Measurements from ENCODE around the gene ADAMTS6.
"Not testable (repeated sequence)": the region's sequence is repeated elsewhere in the genome, so short reads cannot be mapped to it uniquely, and the experiment has no call there.

The ADAMTS6 gene

DNA sequence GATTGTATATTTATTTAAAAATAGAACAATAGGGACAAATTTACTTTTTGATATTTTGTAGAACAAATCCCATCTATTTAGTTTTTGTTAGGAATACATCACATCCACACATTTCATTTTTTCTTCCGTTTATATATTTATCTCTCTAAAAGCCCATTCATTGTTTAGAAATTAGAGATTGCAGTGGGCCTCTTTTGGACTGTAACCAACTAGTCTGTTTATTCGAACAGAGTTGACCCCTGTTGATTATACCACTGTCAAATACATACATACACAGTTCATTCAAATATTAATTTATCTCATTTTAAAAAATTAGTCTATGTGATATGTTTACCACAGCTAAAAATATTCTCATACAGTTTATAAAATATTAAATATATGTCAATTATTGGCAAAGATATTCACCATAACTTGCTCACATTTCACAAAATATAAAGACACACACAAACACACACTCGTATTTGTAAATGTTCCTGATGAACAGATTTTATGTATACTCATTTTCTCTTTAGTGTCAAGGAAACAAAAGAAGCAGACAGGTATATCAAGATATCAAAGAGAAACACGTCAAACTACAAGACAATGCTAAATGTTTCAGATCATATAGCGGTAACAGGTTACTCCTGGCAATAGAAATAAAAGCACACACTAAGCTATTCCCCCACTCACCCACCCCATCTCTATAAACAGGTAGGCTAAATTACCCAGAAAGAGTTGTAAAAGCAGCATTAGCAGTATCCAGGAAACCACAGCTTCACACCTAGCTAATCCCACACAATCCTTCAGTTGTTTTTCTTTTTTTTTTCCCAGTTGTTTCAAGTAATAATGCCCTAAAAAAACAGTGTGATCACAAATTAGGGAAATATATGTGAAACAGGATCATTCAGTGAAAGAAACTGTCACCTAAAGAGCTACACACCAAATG lies 283.9 kb downstream of the ADAMTS6 start:
- no peak for DNase-seq

DNA sequence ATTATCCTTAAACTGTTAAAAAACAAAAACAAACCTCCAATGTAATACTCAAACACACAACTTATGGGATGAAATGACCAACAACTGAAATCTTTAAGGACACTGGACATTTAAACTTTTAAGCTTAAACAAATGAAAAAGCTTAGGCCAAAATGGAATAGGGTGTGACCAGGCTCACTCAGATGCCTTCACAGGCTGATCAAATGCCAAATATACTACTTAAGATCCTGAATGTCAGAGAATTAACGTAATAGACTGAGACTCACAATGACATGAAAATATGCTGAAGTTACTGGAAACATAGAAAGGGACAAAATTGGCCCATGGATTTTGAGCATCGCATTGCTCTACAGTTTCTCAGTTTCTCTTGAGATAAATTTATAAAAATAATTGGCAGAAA lies 286.8 kb downstream of the ADAMTS6 start:
- DNase-seq, result no peak

DNA sequence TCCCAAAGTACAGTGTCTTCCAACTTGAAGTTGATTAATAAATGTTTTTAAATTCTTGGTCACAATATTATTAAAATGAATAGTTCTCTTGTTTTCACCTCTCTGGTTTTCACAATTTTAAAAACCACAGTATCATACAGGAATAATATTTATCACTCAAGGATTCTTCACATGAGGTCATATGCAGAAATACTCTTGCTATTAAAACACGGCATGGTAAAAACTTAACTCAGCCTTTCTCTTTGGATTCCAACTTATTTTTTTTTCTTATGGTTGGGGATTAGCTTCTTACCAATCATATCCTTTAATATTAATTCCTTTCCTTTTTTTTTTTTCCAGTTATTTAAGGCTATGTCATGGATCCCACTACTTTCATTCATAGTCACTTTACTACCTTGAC lies 289.4 kb downstream of the ADAMTS6 start:
- DNase-seq, result no peak

DNA sequence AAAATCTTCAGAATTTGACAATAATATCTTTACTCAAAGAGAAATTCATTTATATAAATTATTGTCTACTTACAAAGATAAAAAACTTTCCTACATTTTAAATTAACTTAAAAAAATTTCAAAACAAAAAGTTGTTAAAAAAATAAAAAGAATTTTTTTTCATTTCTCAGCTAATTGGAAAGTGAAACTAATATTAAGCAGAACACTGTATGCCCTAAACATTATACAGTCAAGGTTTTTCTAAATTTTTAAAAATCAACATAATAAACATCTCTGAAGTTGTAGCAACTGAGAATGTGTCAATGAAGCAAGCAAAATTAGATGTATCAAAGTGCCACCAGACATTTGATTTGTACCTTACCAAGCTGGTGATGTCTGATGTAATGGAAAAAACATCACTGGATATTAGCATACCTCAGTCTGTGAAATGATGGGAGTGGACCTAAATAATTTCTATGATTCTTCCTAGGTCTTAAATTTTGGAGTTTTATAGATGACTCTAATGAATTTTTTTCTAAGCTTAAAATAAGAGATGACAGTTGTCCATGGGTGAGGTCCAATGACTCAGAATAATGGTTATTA lies 290.1 kb downstream of the ADAMTS6 start:
- no peak for DNase-seq

DNA sequence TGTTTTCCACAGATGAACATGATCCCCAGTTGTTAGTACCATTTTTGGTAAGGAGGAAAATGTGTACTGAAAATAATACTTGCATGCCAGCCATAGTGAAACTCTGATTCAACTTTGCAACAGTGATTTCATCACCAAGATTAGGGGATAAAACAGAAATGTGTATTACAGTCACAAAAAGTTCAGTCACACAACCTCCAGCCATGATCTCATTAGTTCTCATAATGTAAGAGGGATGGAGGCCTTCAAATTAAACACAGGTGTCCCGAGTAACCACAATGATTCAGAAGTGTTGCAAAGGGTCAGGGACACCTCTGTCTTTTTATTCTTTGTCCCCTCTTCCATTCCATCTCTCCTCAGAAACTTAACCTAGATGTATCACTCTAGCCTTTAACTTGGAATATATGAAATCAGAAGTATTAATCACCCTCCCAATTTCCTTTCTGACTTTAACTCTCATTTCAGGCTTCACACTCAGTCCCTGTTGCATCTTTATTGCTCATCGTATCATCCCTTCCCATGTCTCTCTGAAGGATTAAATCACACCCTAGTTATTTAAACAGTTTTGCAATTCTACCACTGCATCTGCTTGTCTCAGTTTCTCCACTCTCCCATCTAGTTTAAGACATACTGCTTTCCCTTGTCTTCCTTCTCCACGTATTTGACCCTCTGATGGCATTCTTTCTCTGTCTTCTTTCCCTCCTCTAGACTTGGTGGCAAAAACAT lies 291.2 kb downstream of the ADAMTS6 start:
- no peak for DNase-seq

DNA sequence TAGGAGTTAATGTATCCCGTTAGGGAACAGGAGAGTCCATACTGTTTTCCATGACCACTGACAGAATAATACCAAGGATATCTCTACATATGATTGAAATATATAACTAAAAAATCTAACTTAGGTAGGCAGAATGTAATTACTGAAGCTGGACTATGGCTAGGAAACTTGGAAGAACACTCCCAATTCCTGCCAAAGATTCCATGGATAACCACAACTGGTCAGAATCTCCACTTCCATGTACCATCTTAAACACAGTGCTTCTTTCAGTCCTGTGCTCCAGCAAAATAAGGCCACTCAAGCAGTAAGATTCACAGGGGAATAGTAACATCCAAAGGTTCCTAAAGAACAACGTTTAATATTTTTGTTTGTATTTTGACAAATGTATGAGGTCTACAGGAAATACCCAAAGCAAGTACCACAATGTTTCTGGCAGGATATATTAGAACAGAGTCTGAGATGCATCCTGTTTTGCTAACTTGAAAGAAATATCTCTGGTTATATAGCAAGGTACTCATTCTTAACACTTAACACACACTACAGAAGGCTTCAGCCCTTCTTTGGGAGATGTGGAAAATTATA lies 295.0 kb downstream of the ADAMTS6 start:
- no peak for DNase-seq

DNA sequence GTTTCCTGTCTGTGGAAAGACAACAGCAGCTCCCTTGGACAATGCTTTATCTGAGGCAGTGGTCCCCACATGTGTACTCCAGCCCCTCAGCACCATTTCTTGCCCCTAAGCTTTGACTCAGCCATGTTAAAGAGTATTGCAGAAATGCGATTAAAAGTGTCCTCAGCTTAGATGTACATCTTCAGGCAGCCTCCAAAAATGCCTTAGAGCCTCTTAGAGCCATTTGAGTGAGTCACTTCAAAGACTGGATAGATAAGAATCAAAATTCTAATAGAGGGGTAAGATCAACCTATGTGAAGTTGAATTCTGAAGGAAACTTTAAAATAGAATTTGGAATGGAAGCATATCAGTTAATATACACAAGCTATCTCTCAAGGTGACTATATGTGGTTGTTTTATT lies 296.3 kb downstream of the ADAMTS6 start:
- DNase-seq, result no peak

DNA sequence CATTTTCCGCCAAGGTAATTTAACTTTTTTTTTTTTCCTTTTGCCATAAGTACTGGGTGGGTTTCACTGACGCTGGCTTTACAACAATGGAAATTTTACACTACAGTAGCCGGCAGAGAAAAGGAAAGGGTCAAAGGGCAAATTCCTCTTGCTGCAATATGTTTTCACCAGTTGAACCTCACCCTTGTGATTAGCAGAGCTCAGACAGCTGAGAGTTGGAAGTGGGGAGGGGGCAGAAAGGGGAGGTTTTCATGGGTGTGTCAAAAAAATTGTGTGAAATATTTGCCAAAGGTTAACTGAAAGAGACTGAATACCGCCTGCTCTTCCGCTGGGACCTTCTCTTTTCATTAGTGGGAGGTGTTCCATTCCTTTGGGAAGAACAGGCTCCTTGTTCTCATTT lies 296.9 kb downstream of the ADAMTS6 start:
- DNase-seq, result no peak

DNA sequence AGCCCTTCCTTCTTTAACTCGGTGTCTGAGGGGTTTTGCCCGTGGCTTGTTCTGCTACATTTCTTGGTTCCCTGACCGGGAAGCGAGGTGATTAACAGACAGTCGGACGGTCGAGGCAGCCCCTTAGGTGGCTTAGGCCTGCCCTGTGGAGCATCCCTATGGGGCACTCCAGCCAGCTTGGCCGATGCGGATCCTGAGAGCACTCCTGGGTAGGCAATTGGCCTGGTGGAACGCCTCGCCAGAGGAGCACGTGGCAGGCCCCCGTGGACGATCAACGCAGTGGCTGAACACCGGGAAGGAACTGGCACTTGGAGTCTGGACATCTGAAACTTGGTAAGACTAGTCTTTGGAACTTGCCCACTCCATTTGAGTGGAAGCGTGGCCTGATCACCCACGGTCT lies 307.5 kb downstream of the ADAMTS6 start:
- not testable (repeated sequence) for DNase-seq

DNA sequence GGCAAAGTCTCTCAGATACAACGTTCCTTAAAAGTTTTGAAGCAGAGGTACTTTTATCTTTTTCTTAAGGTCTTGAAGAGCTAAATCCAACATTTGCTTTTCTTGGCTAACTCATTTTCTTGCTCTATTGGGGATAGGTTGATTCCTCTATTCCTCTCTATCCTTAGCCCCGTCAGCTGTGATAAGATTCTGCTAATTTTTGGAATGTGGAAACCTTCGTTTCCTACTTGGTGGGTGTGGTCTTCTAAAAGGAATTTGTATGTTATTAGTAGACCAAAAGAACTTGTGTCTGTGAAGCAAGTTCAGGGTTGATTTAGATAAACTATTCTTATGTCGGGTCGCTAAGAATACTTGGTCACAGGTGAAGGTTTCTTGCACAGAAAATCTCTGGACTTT lies 308.6 kb downstream of the ADAMTS6 start:
- no peak for DNase-seq

DNA sequence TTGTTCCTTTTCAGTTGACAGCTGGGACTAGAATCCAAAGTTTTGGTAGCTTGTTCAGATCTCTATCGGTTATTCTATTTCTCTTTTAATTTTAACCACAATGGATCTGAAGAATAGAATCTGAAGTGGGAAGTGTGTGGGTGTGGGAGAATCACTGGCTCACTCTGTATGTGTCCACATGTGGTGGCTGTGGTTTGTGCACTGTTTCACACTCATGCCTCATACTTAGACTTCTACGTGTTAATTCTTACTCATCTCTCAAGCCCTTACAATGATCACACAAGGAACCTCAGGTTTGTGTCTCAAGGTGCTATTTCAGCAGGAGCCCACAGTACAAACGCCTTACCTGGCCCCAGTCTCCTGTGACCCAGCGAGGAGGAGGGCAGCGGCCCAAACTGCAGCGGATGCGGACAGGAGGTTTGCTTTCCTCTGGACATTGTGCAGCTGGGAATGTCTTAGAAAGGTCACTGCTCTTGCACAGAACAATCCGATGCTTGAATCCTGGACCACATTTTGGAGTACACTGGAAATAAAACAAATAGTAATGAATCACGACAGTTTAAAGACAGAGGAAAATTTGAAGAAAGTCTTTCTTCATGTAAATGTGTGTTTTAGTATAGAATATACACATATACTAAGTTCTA lies 309.1 kb downstream of the ADAMTS6 start:
- no peak for DNase-seq

DNA sequence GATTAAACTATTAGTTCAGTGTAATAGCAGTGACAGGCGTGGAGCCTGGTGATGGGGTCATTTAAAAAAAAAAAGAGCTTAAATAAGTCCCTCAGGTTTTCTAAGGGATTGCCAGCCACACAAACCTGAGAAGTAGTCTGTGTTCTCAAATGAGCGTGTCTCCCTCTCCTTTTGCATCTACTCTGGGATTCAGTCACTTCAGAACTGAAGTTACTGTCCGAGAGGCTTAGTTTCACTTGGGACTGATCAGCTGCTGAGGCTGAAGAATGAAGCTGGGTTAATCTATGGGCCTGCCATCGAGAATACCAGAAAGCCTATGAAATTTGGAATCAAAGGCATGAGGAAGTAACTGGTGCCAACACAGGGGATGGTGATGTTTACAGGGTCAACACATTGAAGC lies 310.1 kb downstream of the ADAMTS6 start:
- DNase-seq, result no peak

DNA sequence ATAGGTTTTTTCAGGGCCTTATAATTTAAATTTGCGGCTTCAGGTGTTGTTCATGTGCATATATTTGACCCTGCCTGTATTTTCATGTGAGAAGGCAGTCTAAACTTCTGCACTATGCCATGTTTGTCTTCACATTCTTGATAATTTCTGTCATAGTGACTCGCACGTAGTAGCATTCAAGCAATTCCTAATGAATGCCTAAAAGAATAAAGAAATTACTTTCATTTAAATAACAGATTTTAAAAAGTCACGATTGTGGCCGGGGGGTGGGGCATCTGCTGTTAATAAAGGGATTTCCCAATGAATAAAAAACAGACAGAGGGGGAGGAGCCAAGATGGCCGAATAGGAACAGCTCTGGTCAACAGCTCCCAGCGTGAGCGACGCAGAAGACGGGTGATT lies 318.0 kb downstream of the ADAMTS6 start:
- DNase-seq, result no peak

DNA sequence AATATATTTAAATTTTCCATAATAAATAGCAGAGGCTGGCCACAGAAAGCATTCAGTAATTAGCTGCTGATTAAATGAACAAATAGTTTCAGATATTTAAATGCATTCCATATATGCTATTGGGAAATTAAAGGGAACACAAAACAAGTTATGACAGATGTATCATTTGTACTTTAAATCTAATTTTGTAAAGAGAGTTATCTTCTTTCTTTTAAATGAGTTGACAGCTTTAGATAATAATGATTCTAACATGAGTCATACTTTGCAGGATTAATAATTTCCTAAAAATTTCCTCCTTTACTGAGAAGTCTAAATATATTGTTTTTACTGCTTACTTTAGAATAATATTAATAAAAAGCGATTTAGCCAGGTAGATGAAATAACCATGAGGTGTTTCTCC lies 320.1 kb downstream of the ADAMTS6 start:
- no peak for DNase-seq

DNA sequence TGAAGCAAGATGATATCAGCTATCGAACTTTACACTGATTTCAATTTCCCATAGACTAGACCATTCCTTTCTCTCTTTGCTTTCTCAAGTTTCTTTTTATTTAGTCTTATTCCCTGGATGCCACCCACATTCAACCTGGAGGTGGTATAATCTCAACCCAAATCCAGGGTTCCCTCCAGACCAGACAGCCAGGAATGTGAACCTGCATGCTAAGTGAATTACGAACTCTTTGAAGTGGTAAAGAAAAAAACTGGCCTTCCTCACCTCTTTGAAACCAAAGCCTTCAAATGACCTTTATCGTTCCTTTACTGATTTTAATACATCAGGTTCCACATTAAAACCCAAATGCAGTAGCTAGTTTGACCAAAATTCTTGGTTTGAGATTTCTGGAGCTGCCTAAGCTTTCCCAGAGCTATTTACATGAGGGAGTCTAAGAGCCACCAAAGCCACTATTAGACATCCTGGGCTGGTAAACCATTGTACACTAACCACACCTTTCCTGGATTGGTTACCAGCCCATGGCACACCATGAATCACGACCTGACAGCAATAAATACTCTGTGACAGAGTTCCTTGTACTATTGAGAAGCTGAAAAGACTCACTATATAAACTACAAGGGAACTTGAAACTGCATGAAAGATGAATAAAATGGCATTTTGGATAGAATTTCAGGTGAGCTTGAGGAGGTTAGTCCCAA lies 323.7 kb downstream of the ADAMTS6 start:
- DNase-seq, result no peak

DNA sequence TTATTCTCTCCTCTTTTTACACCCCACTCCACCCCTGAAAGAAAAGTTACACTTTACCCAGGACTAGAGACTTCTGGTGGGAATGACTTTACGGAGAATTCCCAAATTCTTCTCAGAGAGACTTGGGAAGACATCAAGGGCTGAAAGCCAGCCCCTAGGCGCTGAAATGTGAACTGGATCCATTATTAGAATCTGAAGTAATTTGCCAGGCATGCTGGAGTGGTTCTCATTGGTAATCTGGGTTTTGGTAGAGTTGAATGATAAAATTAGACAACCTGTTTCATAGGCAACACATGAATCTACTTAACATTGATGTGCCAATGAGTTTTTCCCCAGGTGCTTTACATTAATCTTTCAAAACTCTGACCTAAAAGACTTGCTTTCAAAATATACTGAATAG lies 324.8 kb downstream of the ADAMTS6 start:
- no peak for DNase-seq

DNA sequence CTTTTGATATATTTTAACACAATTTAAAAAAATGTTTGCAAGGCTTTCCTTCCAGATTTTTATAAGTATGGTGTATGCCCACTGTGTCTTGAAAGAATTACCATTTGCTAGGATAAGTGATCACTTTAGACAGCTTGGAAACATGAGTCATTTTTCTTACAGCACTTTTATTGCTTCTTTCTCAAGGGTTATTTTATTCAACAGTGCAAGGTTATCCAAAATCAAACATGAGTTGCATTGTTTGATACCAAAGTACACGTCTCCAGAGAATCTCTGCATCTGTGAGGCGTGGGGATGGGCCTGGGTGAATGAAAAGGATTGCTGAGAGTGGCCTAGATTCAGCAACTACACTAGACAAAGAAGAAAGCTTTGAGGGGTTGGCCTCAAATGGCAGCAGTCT lies 329.6 kb downstream of the ADAMTS6 start:
- no peak for DNase-seq

DNA sequence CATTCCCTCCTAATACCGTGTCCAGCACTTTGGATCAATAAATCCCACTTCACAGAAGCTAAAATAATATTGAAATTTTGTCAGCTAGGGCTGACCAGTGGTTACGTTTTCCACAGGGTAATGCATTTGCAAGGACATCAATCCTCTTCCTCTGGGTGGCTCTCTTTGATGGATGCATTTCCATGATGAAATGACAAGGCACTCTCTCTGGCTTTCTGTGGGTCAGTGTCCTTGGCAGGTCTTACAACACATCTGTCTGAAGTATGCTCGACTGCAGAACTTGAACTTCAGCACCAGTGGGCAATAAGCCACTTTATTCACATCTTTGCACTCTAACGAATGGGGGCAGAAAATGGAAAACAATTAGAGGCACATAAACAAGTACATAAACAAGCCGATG lies 330.1 kb downstream of the ADAMTS6 start:
- DNase-seq, result no peak

DNA sequence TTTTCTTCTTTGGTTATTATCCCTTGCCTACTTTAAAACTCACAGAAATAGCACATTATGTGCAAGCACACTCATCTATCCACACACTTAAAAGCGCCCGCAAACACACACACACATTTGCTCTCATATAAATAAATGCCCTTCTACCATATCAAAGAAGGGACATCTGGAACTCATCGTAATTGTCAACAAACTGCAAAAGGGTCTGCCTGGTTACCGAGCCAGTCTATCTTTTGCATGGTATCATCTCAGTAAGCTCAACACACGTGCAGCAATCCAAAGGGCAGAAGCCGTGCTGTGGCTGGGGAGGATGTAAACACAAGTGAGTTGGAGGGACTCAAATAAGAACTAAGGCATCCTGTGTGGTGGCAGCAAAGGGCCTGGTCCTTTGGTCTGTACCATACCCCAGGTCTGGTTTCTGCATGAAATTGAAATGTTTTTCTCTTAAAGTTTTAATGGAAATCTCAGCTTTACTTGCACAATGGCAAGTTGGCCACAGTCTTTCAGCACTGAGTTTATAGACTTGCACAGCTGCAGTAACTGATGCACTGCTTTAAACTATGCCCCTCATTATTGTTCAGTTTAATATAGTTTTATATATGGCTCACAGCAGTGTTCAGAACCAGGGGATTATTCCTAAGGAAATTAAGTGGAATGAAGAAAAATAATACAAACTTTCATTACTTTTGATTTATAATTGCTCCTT lies 331.0 kb downstream of the ADAMTS6 start:
- no peak for DNase-seq

DNA sequence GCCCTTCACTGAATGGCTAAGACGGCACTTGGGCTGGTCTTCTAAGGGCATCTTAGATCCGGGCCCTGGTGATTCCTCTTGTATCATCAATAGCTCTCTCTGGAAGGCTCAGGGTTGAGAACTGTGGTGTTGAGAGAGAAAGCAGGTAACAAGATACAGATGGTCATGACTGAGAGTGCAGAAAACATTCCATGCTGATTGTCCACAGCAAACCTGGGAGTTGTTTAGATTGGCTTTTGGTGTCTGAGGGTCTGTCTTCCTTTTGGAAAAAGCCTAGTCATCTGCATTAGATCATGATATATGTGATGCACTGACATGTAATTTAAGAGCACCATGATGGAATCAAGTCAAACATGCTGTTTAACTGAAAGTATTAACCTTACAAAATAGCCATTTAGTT lies 331.9 kb downstream of the ADAMTS6 start:
- no peak for DNase-seq

DNA sequence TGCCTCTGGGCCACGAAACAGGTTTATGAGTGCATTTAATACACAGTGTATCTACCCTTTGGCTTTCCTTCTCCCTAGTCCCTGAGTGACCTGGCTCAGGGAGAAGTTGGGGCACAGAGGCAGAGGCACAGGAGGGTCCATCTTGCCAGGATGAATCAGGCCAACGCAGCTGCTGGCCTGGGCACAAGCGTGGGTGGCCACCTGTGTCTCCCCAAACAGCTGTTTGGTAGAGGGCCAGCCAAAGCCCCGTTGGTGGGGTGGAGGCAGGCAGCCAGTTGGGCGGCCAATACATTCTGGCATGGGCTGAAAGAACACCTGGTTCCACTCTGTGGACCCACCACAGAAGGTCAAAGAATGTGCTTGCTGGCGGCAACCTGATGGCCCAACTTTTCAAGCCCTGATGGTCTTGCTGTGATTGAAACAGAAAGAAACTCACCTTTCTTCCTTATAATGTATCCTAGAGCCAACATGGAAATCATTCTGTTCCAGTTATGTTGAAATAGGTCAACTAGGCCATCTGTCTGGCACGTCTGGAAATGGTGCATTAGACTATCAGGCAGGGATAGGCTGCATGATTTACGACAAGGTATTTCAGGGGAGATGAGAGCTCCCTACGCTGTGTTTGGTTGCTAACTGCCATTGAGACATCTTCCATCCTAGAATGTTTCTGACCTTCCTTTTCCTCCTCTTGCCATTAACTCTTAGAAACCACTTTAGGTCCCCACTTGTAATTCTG lies 337.4 kb downstream of the ADAMTS6 start:
- DNase-seq, result no peak
